HepG2 (cell line): Measurements from ENCODE around the gene METTL23. TPM values are rescaled to one million over a fixed set of nuclear protein-coding genes. Genes with fewer than 3 reads are reported as not detected.

ENCODE experiments used
- ZNF674 ChIP-seq: sonication (generic); formaldehyde crosslinking; IDR thresholded peaks from 2 replicates; pipeline ENCODE4 v1.5.0; 2020; ENCODE audit warnings: low read depth, mild to moderate bottlenecking, missing genetic modification reagents
- polyA plus RNA-seq, 8 experiments: library from polyadenylated mRNA; depleted of rRNA in 3 of 8; stranded (reverse) in 7 of 8; unstranded in 1 of 8; fragments of >200 nt; fragmentation: Illumina TruSeq in 4 of 8; extraction: Trizol in 4 of 8; gene quantifications; 2 replicates each; pipeline versions ENCODE4 v1.2.1 to v1.2.3, GENCODE V29; 2011 to 2016; ENCODE audit warnings: low read depth in 4 of 8, missing spikeins in 1 of 8, mixed read lengths in 1 of 8; ENCODE audit not compliant: insufficient read depth in 1 of 8
- total RNA-seq, 5 experiments: library from RNA; depleted of rRNA; stranded (reverse); fragments of >200 nt; fragmentation: Illumina TruSeq; extraction: Trizol; gene quantifications; 2 replicates each; pipeline ENCODE4 v1.2.3, GENCODE V29; 2016; ENCODE audit warnings: low read depth in 1 of 5
- TF ChIP-seq, protein P1 (sequence below): sonication (generic); formaldehyde crosslinking; IDR thresholded peaks from 2 replicates; pipeline ENCODE4 v1.5.0; 2020; ENCODE audit warnings: mild to moderate bottlenecking, missing genetic modification reagents
- TF ChIP-seq, protein P2 (sequence below): sonication (generic); formaldehyde crosslinking; IDR thresholded peaks from 2 replicates; pipeline ENCODE4 v1.8.0; 2022; ENCODE audit warnings: missing genetic modification reagents, mild to moderate bottlenecking, borderline replicate concordance
- TF ChIP-seq, protein P3 (sequence below): sonication (generic); formaldehyde crosslinking; IDR thresholded peaks from 2 replicates; pipeline ENCODE4 v1.9.0; 2021; ENCODE audit warnings: missing genetic modification reagents, borderline replicate concordance
- TF ChIP-seq, protein P4 (sequence below): fragments of 450-650 bp; IDR thresholded peaks from 2 replicates; pipeline ENCODE4 v1.6.1; 2017
- TF ChIP-seq, protein P5 (sequence below): sonication (generic); formaldehyde crosslinking; IDR thresholded peaks from 2 replicates; pipeline ENCODE4 v1.8.1; 2023; ENCODE audit warnings: missing genetic modification reagents, mild to moderate bottlenecking, borderline replicate concordance

Gene METTL23
- total and polyA plus RNA-seq, 2 of the 13 experiments (the other 11 are each of a cell fraction or from before 2014, with no cell fraction given) = 39.9 to 104 TPM

DNA sequence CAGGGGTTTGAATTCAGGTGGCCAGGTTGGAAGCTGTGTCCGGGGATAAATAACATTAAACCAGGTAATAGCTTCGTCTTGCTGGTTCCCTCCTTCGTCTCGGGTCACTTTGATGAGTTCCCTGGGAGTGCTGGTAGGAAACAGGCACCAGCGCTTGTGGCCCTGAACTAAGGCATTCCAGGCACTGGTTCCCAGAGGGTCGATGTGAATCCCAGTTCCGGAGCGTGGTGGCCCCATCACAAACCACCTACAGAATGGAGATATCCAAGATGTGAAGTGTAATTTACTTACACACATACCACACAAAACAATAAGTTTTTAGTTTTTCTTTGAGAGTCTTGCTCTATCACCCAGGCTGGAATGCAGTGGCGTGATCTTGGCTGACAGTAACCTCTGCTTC lies 2.8 kb upstream of the METTL23 start (continued):
- TF ChIP-seq, protein P1, sequence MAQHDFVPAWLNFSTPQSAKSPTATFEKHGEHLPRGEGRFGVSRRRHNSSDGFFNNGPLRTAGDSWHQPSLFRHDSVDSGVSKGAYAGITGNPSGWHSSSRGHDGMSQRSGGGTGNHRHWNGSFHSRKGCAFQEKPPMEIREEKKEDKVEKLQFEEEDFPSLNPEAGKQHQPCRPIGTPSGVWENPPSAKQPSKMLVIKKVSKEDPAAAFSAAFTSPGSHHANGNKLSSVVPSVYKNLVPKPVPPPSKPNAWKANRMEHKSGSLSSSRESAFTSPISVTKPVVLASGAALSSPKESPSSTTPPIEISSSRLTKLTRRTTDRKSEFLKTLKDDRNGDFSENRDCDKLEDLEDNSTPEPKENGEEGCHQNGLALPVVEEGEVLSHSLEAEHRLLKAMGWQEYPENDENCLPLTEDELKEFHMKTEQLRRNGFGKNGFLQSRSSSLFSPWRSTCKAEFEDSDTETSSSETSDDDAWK (CRISPR knock-in tag) = no peak
- TF ChIP-seq, protein P2, sequence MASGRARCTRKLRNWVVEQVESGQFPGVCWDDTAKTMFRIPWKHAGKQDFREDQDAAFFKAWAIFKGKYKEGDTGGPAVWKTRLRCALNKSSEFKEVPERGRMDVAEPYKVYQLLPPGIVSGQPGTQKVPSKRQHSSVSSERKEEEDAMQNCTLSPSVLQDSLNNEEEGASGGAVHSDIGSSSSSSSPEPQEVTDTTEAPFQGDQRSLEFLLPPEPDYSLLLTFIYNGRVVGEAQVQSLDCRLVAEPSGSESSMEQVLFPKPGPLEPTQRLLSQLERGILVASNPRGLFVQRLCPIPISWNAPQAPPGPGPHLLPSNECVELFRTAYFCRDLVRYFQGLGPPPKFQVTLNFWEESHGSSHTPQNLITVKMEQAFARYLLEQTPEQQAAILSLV (CRISPR knock-in tag) = no peak
- TF ChIP-seq ZNF674 (CRISPR knock-in tag) = no peak
- TF ChIP-seq, protein P3, sequence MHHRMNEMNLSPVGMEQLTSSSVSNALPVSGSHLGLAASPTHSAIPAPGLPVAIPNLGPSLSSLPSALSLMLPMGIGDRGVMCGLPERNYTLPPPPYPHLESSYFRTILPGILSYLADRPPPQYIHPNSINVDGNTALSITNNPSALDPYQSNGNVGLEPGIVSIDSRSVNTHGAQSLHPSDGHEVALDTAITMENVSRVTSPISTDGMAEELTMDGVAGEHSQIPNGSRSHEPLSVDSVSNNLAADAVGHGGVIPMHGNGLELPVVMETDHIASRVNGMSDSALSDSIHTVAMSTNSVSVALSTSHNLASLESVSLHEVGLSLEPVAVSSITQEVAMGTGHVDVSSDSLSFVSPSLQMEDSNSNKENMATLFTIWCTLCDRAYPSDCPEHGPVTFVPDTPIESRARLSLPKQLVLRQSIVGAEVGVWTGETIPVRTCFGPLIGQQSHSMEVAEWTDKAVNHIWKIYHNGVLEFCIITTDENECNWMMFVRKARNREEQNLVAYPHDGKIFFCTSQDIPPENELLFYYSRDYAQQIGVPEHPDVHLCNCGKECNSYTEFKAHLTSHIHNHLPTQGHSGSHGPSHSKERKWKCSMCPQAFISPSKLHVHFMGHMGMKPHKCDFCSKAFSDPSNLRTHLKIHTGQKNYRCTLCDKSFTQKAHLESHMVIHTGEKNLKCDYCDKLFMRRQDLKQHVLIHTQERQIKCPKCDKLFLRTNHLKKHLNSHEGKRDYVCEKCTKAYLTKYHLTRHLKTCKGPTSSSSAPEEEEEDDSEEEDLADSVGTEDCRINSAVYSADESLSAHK (CRISPR knock-in tag) = no peak
- TF ChIP-seq, protein P4, sequence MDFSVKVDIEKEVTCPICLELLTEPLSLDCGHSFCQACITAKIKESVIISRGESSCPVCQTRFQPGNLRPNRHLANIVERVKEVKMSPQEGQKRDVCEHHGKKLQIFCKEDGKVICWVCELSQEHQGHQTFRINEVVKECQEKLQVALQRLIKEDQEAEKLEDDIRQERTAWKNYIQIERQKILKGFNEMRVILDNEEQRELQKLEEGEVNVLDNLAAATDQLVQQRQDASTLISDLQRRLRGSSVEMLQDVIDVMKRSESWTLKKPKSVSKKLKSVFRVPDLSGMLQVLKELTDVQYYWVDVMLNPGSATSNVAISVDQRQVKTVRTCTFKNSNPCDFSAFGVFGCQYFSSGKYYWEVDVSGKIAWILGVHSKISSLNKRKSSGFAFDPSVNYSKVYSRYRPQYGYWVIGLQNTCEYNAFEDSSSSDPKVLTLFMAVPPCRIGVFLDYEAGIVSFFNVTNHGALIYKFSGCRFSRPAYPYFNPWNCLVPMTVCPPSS = no peak
- TF ChIP-seq, protein P5, sequence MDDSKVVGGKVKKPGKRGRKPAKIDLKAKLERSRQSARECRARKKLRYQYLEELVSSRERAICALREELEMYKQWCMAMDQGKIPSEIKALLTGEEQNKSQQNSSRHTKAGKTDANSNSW = no peak
